HG02642 (cell line): ENCODE measurements around the gene DSE.
"Not testable (repeated sequence)": the region's sequence is repeated elsewhere in the genome, so short reads cannot be mapped to it uniquely, and the experiment has no call there.

Experiments used
- ATAC-seq: cut with Tn5 transposase; IDR thresholded peaks from one replicate; pipeline ENCODE4 v1.9.1; 2021; ENCODE audit warnings: mild to moderate bottlenecking; ENCODE audit not compliant: unreplicated experiment, poor library complexity

The DSE gene

GRCh38 chr6:116370760-116371119 is at the start of gene DSE:
Gene DSE (plus strand): TSS chr6:116370947. CDS start chr6:116399251, 28,304 bp downstream.
- ATAC-seq = peak; percentile 81

GRCh38 chr6:116321933-116322332 is 48.8 kb upstream of the DSE start:
- ATAC-seq = not testable (repeated sequence)

GRCh38 chr6:116323863-116324262 is 46.9 kb upstream of the DSE start:
- ATAC-seq = no peak

GRCh38 chr6:116325634-116326132 is 45.1 kb upstream of the DSE start:
- not testable (repeated sequence) for ATAC-seq

- no peak for ATAC-seq
Observed at GRCh38 chr6:116326181-116326671, 44.5 kb upstream of the DSE start.

GRCh38 chr6:116326996-116327395 is 43.8 kb upstream of the DSE start:
- no peak for ATAC-seq

- ATAC-seq = no peak
Observed at GRCh38 chr6:116327803-116328527, 42.8 kb upstream of the DSE start.

GRCh38 chr6:116328528-116328903 is 42.2 kb upstream of the DSE start:
- ATAC-seq = no peak

GRCh38 chr6:116329156-116329555 is 41.6 kb upstream of the DSE start:
- no peak for ATAC-seq

- ATAC-seq = no peak
Observed at GRCh38 chr6:116330511-116330910, 40.2 kb upstream of the DSE start.

- no peak for ATAC-seq
Observed at GRCh38 chr6:116332096-116332495, 38.7 kb upstream of the DSE start.

GRCh38 chr6:116334638-116335409 is 35.9 kb upstream of the DSE start:
- not testable (repeated sequence) for ATAC-seq

- no peak for ATAC-seq
Observed at GRCh38 chr6:116335612-116336215, 35.0 kb upstream of the DSE start.

GRCh38 chr6:116338943-116339342 is 31.8 kb upstream of the DSE start:
- ATAC-seq = no peak

GRCh38 chr6:116340625-116341024 is 30.1 kb upstream of the DSE start:
- ATAC-seq = not testable (repeated sequence)

- no peak for ATAC-seq
Observed at GRCh38 chr6:116349216-116349615, 21.5 kb upstream of the DSE start.

GRCh38 chr6:116351101-116351500 is 19.6 kb upstream of the DSE start:
- peak; percentile 57 for ATAC-seq

GRCh38 chr6:116352515-116353471 is 18.0 kb upstream of the DSE start:
- peak; percentile 65 for ATAC-seq

- ATAC-seq = no peak
Observed at GRCh38 chr6:116354236-116354635, 16.5 kb upstream of the DSE start.

GRCh38 chr6:116355796-116356195 is 15.0 kb upstream of the DSE start:
- ATAC-seq = no peak
